H9 (cell line): ENCODE results near the gene GDI2. TPM values are rescaled to one million over a fixed set of nuclear protein-coding genes. Genes with fewer than 3 reads are reported as not detected.
A peak's percentile ranks its signal among the peaks of the same experiment; 100 is the strongest.

Experiments
- DNase-seq: peaks from one replicate; pipeline ENCODE4 v3.0.0-alpha.2; 2017
- H2AFZ ChIP-seq: one replicate; pipeline ENCODE4 v1.6.1; 2013; ENCODE audit warnings: mild to moderate bottlenecking, low read length, control low read depth, moderate library complexity
- H2AK5ac ChIP-seq: 2 replicates; pipeline ENCODE4 v1.6.1; 2013; ENCODE audit warnings: low read length, control low read depth, mixed read lengths; ENCODE audit not compliant: insufficient read length
- H2BK120ac ChIP-seq: one replicate; pipeline ENCODE4 v1.6.1; 2013; ENCODE audit warnings: low read depth, mild to moderate bottlenecking, low read length, control low read depth, inconsistent platforms; ENCODE audit not compliant: poor library complexity, severe bottlenecking
- H2BK12ac ChIP-seq: 2 replicates; pipeline ENCODE4 v1.6.1; 2013; ENCODE audit warnings: low read length, control low read depth, mixed read lengths, low read depth; ENCODE audit not compliant: insufficient read length
- H2BK15ac ChIP-seq: 2 replicates; pipeline ENCODE4 v1.6.1; 2013; ENCODE audit warnings: low read depth, low read length, control low read depth
- H2BK20ac ChIP-seq: one replicate; pipeline ENCODE4 v1.6.1; 2013; ENCODE audit warnings: low read depth, mild to moderate bottlenecking, low read length, control low read depth, inconsistent platforms; ENCODE audit not compliant: poor library complexity, severe bottlenecking
- H2BK5ac ChIP-seq: 2 replicates; pipeline ENCODE4 v1.6.1; 2013; ENCODE audit warnings: low read length, control low read depth, mixed read lengths; ENCODE audit not compliant: insufficient read length
- H3K14ac ChIP-seq: 2 replicates; pipeline ENCODE4 v1.6.1; 2013; ENCODE audit warnings: low read length, control low read depth; ENCODE audit not compliant: insufficient read depth
- H3K18ac ChIP-seq: 2 replicates; pipeline ENCODE4 v1.6.1; 2013; ENCODE audit warnings: low read depth, mild to moderate bottlenecking, mixed read lengths, low read length, control low read depth; ENCODE audit not compliant: insufficient read length
- H3K23ac ChIP-seq: 2 replicates; pipeline ENCODE4 v1.6.1; 2013; ENCODE audit warnings: low read length, control low read depth, mixed read lengths, low read depth; ENCODE audit not compliant: insufficient read length
- H3K23me2 ChIP-seq: 2 replicates; pipeline ENCODE4 v1.6.1; 2013; ENCODE audit warnings: low read depth, mild to moderate bottlenecking, mixed read lengths, low read length, control low read depth; ENCODE audit not compliant: insufficient read length, poor library complexity, severe bottlenecking
- H3K27ac ChIP-seq: 2 replicates; pipeline ENCODE4 v1.5.1; 2013; ENCODE audit warnings: low read length, control low read depth, mixed read lengths, low read depth; ENCODE audit not compliant: insufficient read length
- H3K27me3 ChIP-seq: 2 replicates; pipeline ENCODE4 v1.6.1; 2013; ENCODE audit warnings: low read length, control low read depth, inconsistent platforms; ENCODE audit not compliant: insufficient read depth
- H3K4ac ChIP-seq: 2 replicates; pipeline ENCODE4 v1.6.1; 2013; ENCODE audit warnings: low read depth, mild to moderate bottlenecking, control low read depth, inconsistent platforms, low read length, moderate library complexity
- H3K4me1 ChIP-seq: 2 replicates; pipeline ENCODE4 v1.6.1; 2013; ENCODE audit warnings: low read length, control low read depth, inconsistent platforms; ENCODE audit not compliant: insufficient read depth
- H3K4me2 ChIP-seq: 2 replicates; pipeline ENCODE4 v1.6.1; 2013; ENCODE audit warnings: low read length, control low read depth, mixed read lengths; ENCODE audit not compliant: insufficient read length, insufficient read depth
- H3K56ac ChIP-seq: 2 replicates; pipeline ENCODE4 v1.6.1; 2013; ENCODE audit warnings: low read depth, mild to moderate bottlenecking, mixed read lengths, low read length, control low read depth; ENCODE audit not compliant: insufficient read length
- H3K79me1 ChIP-seq: 2 replicates; pipeline ENCODE4 v1.6.1; 2013; ENCODE audit warnings: low read depth, mild to moderate bottlenecking, moderate library complexity, low read length, control low read depth, inconsistent platforms; ENCODE audit not compliant: insufficient read depth, poor library complexity, severe bottlenecking
- H3K79me2 ChIP-seq: 2 replicates; pipeline ENCODE4 v1.6.1; 2013; ENCODE audit warnings: low read length, control low read depth, inconsistent platforms; ENCODE audit not compliant: insufficient read depth
- H3K9ac ChIP-seq: 2 replicates; pipeline ENCODE4 v1.6.1; 2013; ENCODE audit warnings: low read length, control low read depth, mixed read lengths; ENCODE audit not compliant: insufficient read length; ENCODE audit errors: extremely low read depth
- H3K9me3 ChIP-seq: one replicate; pipeline ENCODE4 v1.6.1; 2013; ENCODE audit warnings: low read depth, low read length, inconsistent platforms; ENCODE audit not compliant: control insufficient read depth
- H3T11ph ChIP-seq: one replicate; pipeline ENCODE4 v1.6.1; 2013; ENCODE audit warnings: mild to moderate bottlenecking, low read length, control low read depth, inconsistent platforms
- H4K20me1 ChIP-seq: one replicate; pipeline ENCODE4 v1.6.1; 2013; ENCODE audit not compliant: control insufficient read depth, insufficient read length, insufficient read depth
- H4K5ac ChIP-seq: 2 replicates; pipeline ENCODE4 v1.6.1; 2013; ENCODE audit warnings: low read depth, mild to moderate bottlenecking, mixed read lengths, low read length, control low read depth; ENCODE audit not compliant: insufficient read length
- H4K8ac ChIP-seq: replicated peaks from 2 replicates; pipeline ENCODE4 v1.6.1; 2013; ENCODE audit warnings: low read length, control low read depth, mixed read lengths, low read depth; ENCODE audit not compliant: insufficient read length
- H4K91ac ChIP-seq: 2 replicates; pipeline ENCODE4 v1.6.1; 2013; ENCODE audit warnings: low read depth, mild to moderate bottlenecking, moderate library complexity, mixed read lengths, low read length, control low read depth; ENCODE audit not compliant: insufficient read length
- H3K27ac Mint-ChIP-seq, 3 experiments: 2 replicates in 2 of 3; 3 replicates in 1 of 3; pipeline ENCODE4 v1.8.0; 2020 to 2021; ENCODE audit warnings: mixed read lengths in 3 of 3, mild to moderate bottlenecking in 1 of 3, moderate library complexity in 1 of 3
- H3K27me3 Mint-ChIP-seq: 2 replicates; pipeline ENCODE4 v1.8.0; 2021; ENCODE audit warnings: low read depth, mild to moderate bottlenecking, moderate library complexity, mixed read lengths
- H3K36me3 Mint-ChIP-seq, 3 experiments: 2 replicates in 2 of 3; 3 replicates in 1 of 3; pipeline ENCODE4 v1.8.0; 2020 to 2021; ENCODE audit warnings: low read depth in 3 of 3, mixed read lengths in 3 of 3; ENCODE audit not compliant: insufficient read depth in 1 of 3
- H3K4me1 Mint-ChIP-seq, 2 experiments: 2 replicates each; pipeline ENCODE4 v1.8.0; 2020; ENCODE audit warnings: mixed read lengths in 2 of 2
- H3K4me3 Mint-ChIP-seq, 2 experiments: 2 replicates in 1 of 2; 3 replicates in 1 of 2; pipeline ENCODE4 v1.8.0; 2020 to 2021; ENCODE audit warnings: mild to moderate bottlenecking in 2 of 2, mixed read lengths in 2 of 2, moderate library complexity in 1 of 2
- H3K9me3 Mint-ChIP-seq, 2 experiments: 2 replicates in 1 of 2; 3 replicates in 1 of 2; pipeline ENCODE4 v1.8.0; 2020; ENCODE audit warnings: mild to moderate bottlenecking in 2 of 2, mixed read lengths in 2 of 2, moderate library complexity in 1 of 2
- CTCF ChIP-seq: fragments of 200-600 bp; sonication (generic); conservative IDR thresholded peaks from 3 replicates; pipeline ENCODE4 v1.8.0; 2021; ENCODE audit warnings: antibody characterized with exemption, mild to moderate bottlenecking
- WGBS: extraction: QIAGEN DNeasy Blood & Tissue Kit; methylation state at CpG from one replicate; pipeline ENCODE4 v1.1.7; 2013; ENCODE audit warnings: missing lambda C conversion rate, low lambda C conversion rate, mixed read lengths; ENCODE audit not compliant: insufficient read length; ENCODE audit errors: extremely low coverage; 5-methylcytosine and 5-hydroxymethylcytosine counted together
- total RNA-seq: library from RNA; stranded (reverse); gene quantifications from 2 replicates; pipeline ENCODE4 v1.2.1, GENCODE V29; 2021

GDI2 gene
- total RNA-seq, 1 experiment from 2014 or later = 351 TPM

- H3K79me2 ChIP-seq = 0 out of 2 replicates have a peak, but pooled peaks cover 2% of the 10 kb centered on the region
- no peak overlapping the region for H3K9ac ChIP-seq
- no peak overlapping the region for H4K8ac ChIP-seq
- no peaks in the 10 kb centered on the region for H3K27me3 ChIP-seq
- no peaks in the 10 kb centered on the region for H4K20me1 ChIP-seq
- H2AFZ ChIP-seq = no peak overlapping the region
- no peak overlapping the region for H3K4me2 ChIP-seq
- no peak overlapping the region for H3K18ac ChIP-seq
- H3K27ac ChIP-seq = no peak overlapping the region
- Mint-ChIP-seq H3K4me3 (no peak overlapping the region), H3K4me1 (peaks cover 12 to 16% of the 10 kb centered on the region in 2 experiments), H3K27me3 (no peaks in the 10 kb centered on the region), H3K36me3 (peaks cover 26 to 81% (median 53%) of the 10 kb centered on the region in 3 experiments; a peak in 6 of 7 replicates), H3K9me3 (no peaks in the 10 kb centered on the region), H3K27ac (peak overlapping the region in 1 of 3 experiments; percentile 52; a peak in 1 of 7 replicates)
- H2BK120ac ChIP-seq = no peak overlapping the region
- H2BK5ac ChIP-seq = no peak overlapping the region
- H3K9me3 ChIP-seq = no peaks in the 10 kb centered on the region
- no peak for TF ChIP-seq CTCF
- no peak overlapping the region for H4K91ac ChIP-seq
- no peak overlapping the region for H3K23ac ChIP-seq
- no peak overlapping the region for H3K4ac ChIP-seq
- no peak overlapping the region for H2BK20ac ChIP-seq
- no peak overlapping the region for H2AK5ac ChIP-seq
- no peak overlapping the region for H3T11ph ChIP-seq
- no peak overlapping the region for H3K56ac ChIP-seq
- no peaks in the 10 kb centered on the region for H3K79me1 ChIP-seq
- no peak for DNase-seq
- no peak overlapping the region for H4K5ac ChIP-seq
- no CpG with 5 or more reads among the region's 5 CpGs for WGBS
- H2BK15ac ChIP-seq = no peak overlapping the region
- H3K23me2 ChIP-seq = no peaks in the 10 kb centered on the region
- H2BK12ac ChIP-seq = no peak overlapping the region
- H3K4me1 ChIP-seq = no peaks in the 10 kb centered on the region
- no peak overlapping the region for H3K14ac ChIP-seq
These were observed 68.4 kb downstream of the GDI2 start for GRCh38 chr10:5744849-5745248.
